Calu3 (cell line): Measurements from ENCODE around the gene LDLRAD3. TPM values are rescaled to one million over a fixed set of nuclear protein-coding genes. Genes with fewer than 3 reads are reported as not detected.

Source experiments
- BruUV-seq: library from RNA; stranded (reverse); fragments of 400-500 nt; replicated peaks from 2 replicates; lab custom pipeline; 2021; lab: Mats Ljungman, UMichigan
- CTCF ChIA-PET: fragments of 300-600 bp; sonication (Branson Sonifier 250); formaldehyde crosslinking; loops from one replicate; lab custom pipeline; 2022; ENCODE audit warnings: antibody characterized with exemption; lab: Charles Lee
- DNase-seq: peaks from one replicate; pipeline ENCODE4 v3.0.0; 2022
- H3K27ac Mint-ChIP-seq: one replicate; pipeline ENCODE4 v1.8.0; 2022; ENCODE audit warnings: mixed read lengths; ENCODE audit not compliant: unreplicated experiment
- H3K27me3 Mint-ChIP-seq: one replicate; pipeline ENCODE4 v1.8.0; 2022; ENCODE audit warnings: mixed read lengths; ENCODE audit not compliant: unreplicated experiment
- H3K36me3 Mint-ChIP-seq: one replicate; pipeline ENCODE4 v1.8.0; 2022; ENCODE audit warnings: mild to moderate bottlenecking, moderate library complexity, mixed read lengths; ENCODE audit not compliant: insufficient read depth, unreplicated experiment
- H3K4me1 Mint-ChIP-seq: one replicate; pipeline ENCODE4 v1.8.0; 2022; ENCODE audit warnings: mild to moderate bottlenecking, low read depth, mixed read lengths; ENCODE audit not compliant: unreplicated experiment
- H3K4me3 Mint-ChIP-seq: one replicate; pipeline ENCODE4 v1.8.0; 2022; ENCODE audit warnings: mild to moderate bottlenecking, low read depth, moderate library complexity, mixed read lengths; ENCODE audit not compliant: unreplicated experiment
- H3K9me3 Mint-ChIP-seq: one replicate; pipeline ENCODE4 v1.8.0; 2022; ENCODE audit warnings: low read depth, mixed read lengths; ENCODE audit not compliant: unreplicated experiment
- intact Hi-C: fragments of 100-400 bp; cut with micrococcal nuclease; formaldehyde crosslinking; loops from one replicate; pipeline ENCODE4 v1.10.0; 2022; ENCODE audit not compliant: unreplicated experiment
- total RNA-seq: library from RNA; stranded (reverse); gene quantifications from 2 replicates; pipeline ENCODE4 v1.2.3, GENCODE V29; 2022
- TF ChIP-seq, protein P1 (sequence below): fragments of 200-600 bp; IDR thresholded peaks from one replicate; pipeline ENCODE4 v1.8.0; 2022; ENCODE audit warnings: antibody characterized with exemption; ENCODE audit not compliant: unreplicated experiment

LDLRAD3 gene
- total RNA-seq, 1 experiment from 2014 or later: 16.2 TPM

DNA sequence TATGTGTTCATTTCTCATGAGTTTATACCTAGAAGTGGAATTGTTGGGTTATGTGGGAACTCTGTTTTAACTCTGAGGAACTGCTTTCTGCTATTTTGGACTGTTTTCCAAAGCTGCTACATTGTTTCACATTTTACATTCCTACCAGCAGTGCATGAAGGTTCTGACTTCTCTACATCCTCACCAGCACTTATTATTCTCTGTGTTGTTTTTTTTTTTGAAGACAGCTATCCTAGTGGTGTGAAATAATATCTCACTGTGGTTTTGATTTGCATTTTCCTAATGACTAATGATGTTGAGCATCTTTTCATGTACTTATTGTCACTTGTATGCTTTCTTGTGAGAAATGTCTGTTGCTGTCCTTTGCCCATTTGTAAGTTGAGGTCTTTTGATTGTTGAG is 175.4 kb downstream of the LDLRAD3 start:
- intact Hi-C loops: no loop called here
- no peaks in the 10 kb centered on the region for H3K36me3 Mint-ChIP-seq
- no peaks in the 10 kb centered on the region for H3K27me3 Mint-ChIP-seq
- TF ChIP-seq, protein P1, sequence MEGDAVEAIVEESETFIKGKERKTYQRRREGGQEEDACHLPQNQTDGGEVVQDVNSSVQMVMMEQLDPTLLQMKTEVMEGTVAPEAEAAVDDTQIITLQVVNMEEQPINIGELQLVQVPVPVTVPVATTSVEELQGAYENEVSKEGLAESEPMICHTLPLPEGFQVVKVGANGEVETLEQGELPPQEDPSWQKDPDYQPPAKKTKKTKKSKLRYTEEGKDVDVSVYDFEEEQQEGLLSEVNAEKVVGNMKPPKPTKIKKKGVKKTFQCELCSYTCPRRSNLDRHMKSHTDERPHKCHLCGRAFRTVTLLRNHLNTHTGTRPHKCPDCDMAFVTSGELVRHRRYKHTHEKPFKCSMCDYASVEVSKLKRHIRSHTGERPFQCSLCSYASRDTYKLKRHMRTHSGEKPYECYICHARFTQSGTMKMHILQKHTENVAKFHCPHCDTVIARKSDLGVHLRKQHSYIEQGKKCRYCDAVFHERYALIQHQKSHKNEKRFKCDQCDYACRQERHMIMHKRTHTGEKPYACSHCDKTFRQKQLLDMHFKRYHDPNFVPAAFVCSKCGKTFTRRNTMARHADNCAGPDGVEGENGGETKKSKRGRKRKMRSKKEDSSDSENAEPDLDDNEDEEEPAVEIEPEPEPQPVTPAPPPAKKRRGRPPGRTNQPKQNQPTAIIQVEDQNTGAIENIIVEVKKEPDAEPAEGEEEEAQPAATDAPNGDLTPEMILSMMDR: no peak
- no peak overlapping the region for H3K27ac Mint-ChIP-seq
- CTCF ChIA-PET: no interaction called here
- no peak for DNase-seq
- no TSS peak for BruUV-seq
- no peak overlapping the region for H3K4me3 Mint-ChIP-seq
- H3K4me1 Mint-ChIP-seq: no peaks in the 10 kb centered on the region
- no peaks in the 10 kb centered on the region for H3K9me3 Mint-ChIP-seq

DNA sequence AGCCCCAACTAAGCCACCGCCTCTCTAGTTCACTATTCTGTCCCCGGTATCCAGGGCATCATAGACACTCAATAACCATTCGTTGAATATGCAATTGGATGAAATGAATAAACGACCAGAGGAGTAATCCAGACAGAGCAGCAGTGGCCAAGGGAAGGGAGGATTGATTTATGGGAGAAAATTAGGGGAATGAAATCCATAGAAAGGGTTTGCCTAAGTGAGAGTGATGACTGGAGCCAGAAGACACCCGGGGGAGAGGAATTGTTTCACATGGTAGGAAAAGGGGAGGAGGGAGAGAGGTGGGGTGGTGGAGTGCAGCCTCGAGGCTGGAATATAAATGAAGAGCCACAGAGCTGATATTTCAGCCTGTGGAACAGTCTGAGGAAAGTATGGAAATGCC is 177.2 kb downstream of the LDLRAD3 start:
- Mint-ChIP-seq H3K4me3 (no peak overlapping the region), H3K36me3 (no peaks in the 10 kb centered on the region), H3K27me3 (no peaks in the 10 kb centered on the region), H3K27ac (no peak overlapping the region), H3K9me3 (no peaks in the 10 kb centered on the region), H3K4me1 (no peaks in the 10 kb centered on the region)
- CTCF ChIA-PET: no interaction called here
- TF ChIP-seq, protein P1: no peak
- BruUV-seq: no TSS peak
- no peak for DNase-seq
- intact Hi-C loops: no loop called here

DNA sequence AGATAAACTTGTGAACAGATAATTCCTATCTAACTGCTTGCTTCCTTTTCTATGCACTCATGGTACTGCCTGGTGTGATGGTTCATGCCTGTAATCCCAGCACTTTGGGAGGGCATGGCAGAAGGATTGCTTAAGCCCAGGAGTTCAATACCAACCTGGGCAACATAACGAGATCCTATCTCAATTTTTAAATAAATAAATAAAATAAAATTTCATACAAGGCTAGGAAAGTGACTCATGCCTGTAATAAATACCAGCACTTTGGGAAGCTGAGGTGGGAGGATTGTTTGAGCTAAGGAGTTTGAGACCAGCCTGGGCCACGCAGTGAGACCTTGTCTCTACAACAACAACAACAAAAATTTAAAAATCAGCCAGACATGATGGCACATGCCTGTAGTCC is 178.8 kb downstream of the LDLRAD3 start:
- CTCF ChIA-PET: interaction anchor here (0.7 kb wide), 1 partner anchor 301 kb away, joined by 4 read pairs; no protein-coding TSS in a partner anchor
- TF ChIP-seq, protein P1: no peak
- no peaks in the 10 kb centered on the region for H3K36me3 Mint-ChIP-seq
- BruUV-seq: no TSS peak
- H3K4me3 Mint-ChIP-seq: no peak overlapping the region
- H3K27ac Mint-ChIP-seq: no peak overlapping the region
- H3K4me1 Mint-ChIP-seq: no peaks in the 10 kb centered on the region
- no peak for DNase-seq
- intact Hi-C loops: no loop called here
- H3K27me3 Mint-ChIP-seq: no peaks in the 10 kb centered on the region
- no peaks in the 10 kb centered on the region for H3K9me3 Mint-ChIP-seq

DNA sequence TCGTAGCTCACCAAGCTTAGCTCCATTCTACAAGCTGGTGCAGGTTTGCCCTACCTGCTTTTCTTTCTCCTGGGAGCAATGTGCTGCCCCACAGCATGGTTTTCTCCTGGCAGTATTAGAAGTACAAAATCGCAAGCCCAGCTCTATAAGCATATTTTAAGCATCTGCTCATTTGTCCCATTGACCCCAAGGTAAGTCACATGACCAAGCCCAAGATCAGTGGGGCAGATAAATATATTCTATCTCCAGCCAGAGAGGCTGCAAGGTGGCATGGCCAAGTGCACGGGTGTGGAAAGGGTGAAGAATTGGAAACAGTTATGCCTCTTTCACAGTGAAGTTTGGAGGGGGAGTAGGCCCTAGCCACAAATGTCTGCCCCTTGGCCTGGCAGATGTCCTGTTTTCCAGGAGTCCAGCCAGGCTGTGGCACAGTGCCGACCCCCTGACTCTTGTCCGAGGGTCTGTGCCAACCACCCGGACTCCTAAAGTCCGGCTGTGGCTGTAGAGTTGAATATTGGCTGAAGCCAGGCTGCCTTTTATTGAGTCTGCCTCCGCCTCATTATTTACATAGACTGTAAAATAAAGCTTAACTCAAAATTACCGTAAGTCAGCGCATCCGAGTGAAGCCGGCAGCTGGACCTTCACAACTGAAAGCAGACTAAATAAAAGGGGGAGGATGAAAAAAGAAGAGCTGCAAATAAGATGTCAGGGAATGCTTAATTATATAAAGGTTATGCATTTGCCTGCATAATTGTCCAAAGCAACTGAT is 179.7 kb downstream of the LDLRAD3 start:
- H3K4me3 Mint-ChIP-seq: no peak overlapping the region
- CTCF ChIA-PET: interaction anchor here (0.7 kb wide), 1 partner anchor 302 kb away, joined by 4 read pairs; no protein-coding TSS in a partner anchor
- no peaks in the 10 kb centered on the region for H3K9me3 Mint-ChIP-seq
- intact Hi-C loops: no loop called here
- H3K36me3 Mint-ChIP-seq: no peaks in the 10 kb centered on the region
- no peaks in the 10 kb centered on the region for H3K4me1 Mint-ChIP-seq
- no peaks in the 10 kb centered on the region for H3K27me3 Mint-ChIP-seq
- DNase-seq: no peak
- TF ChIP-seq, protein P1: no peak
- no peak overlapping the region for H3K27ac Mint-ChIP-seq
- no TSS peak for BruUV-seq
